HEK293 (cell line): Measurements from ENCODE around the gene ILF3.

ENCODE experiments used
- CTCF ChIA-PET: fragments of 350-600 bp; formaldehyde crosslinking; extraction: SDS; loops from one replicate; lab custom pipeline; 2021; ENCODE audit warnings: antibody characterized with exemption; lab: Yijun Ruan, JAX
- POLR2A ChIA-PET: fragments of 300-600 bp; formaldehyde crosslinking; extraction: SDS; loops from one replicate; lab custom pipeline; 2020; ENCODE audit warnings: antibody characterized with exemption, inconsistent platforms; lab: Yijun Ruan, JAX
- H3K27ac ChIP-seq: fragments of 200-500 bp; sonication (Bioruptor generic); 2 replicates; pipeline ENCODE4 v1.5.1; 2014; ENCODE audit warnings: low read depth, low read length, control low read depth, inconsistent platforms; ENCODE audit errors: extremely low read depth
- H3K36me3 ChIP-seq, 2 experiments: fragments of 200-500 bp in 1 of 2; sonication (Bioruptor generic) in 1 of 2; 1 replicate in 1 of 2; 2 replicates in 1 of 2; pipeline ENCODE4 v1.5.1; 2014 to 2017; ENCODE audit warnings: inconsistent platforms in 2 of 2, low read length in 2 of 2; ENCODE audit not compliant: control insufficient read depth in 2 of 2, insufficient read depth in 1 of 2
- H3K4me1 ChIP-seq: fragments of 200-500 bp; sonication (Bioruptor generic); 2 replicates; pipeline ENCODE4 v1.5.1; 2014; ENCODE audit warnings: mild to moderate bottlenecking, low read length, inconsistent platforms; ENCODE audit not compliant: control insufficient read depth, insufficient read depth
- H3K4me3 ChIP-seq: 2 replicates; pipeline ENCODE4 v1.5.1; 2011; ENCODE audit warnings: low read depth, mild to moderate bottlenecking, control low read depth, low read length, moderate library complexity
- H3K9me3 ChIP-seq: fragments of 200-500 bp; sonication (Bioruptor generic); 2 replicates; pipeline ENCODE4 v1.5.1; 2014; ENCODE audit warnings: low read depth, low read length, inconsistent platforms; ENCODE audit not compliant: control insufficient read depth, insufficient read depth
- AEBP2 ChIP-seq: fragments of 450-650 bp; formaldehyde crosslinking; IDR thresholded peaks from 2 replicates; pipeline ENCODE4 v1.5.1; 2016; ENCODE audit warnings: missing biosample characterization, missing genetic modification characterization, borderline replicate concordance
- EGR2 ChIP-seq: fragments of 450-650 bp; formaldehyde crosslinking; IDR thresholded peaks from 2 replicates; pipeline ENCODE4 v1.5.1; 2016; ENCODE audit warnings: low read depth, missing biosample characterization, missing genetic modification characterization
- RBAK ChIP-seq: fragments of 450-650 bp; formaldehyde crosslinking; IDR thresholded peaks from 2 replicates; pipeline ENCODE4 v1.5.1; 2016; ENCODE audit warnings: missing biosample characterization, missing genetic modification characterization
- REPIN1 ChIP-seq: fragments of 450-650 bp; formaldehyde crosslinking; IDR thresholded peaks from 2 replicates; pipeline ENCODE4 v1.5.1; 2017; ENCODE audit warnings: missing biosample characterization, missing genetic modification characterization, low read depth
- ZBTB10 ChIP-seq: fragments of 450-650 bp; formaldehyde crosslinking; IDR thresholded peaks from 2 replicates; pipeline ENCODE4 v1.5.1; 2016; ENCODE audit warnings: missing biosample characterization, missing genetic modification characterization
- ZFHX2 ChIP-seq: fragments of 450-650 bp; formaldehyde crosslinking; conservative IDR thresholded peaks from 2 replicates; pipeline ENCODE4 v1.5.1; 2016; ENCODE audit warnings: missing biosample characterization, missing genetic modification characterization
- ZIC2 ChIP-seq: fragments of 450-650 bp; formaldehyde crosslinking; IDR thresholded peaks from 2 replicates; pipeline ENCODE4 v1.5.1; 2016; ENCODE audit warnings: missing biosample characterization, missing genetic modification characterization
- ZNF112 ChIP-seq: fragments of 450-650 bp; formaldehyde crosslinking; IDR thresholded peaks from 2 replicates; pipeline ENCODE4 v1.5.0; 2017; ENCODE audit warnings: missing biosample characterization, missing genetic modification characterization
- ZNF138 ChIP-seq: fragments of 450-650 bp; formaldehyde crosslinking; IDR thresholded peaks from 2 replicates; pipeline ENCODE4 v1.5.1; 2016; ENCODE audit warnings: missing biosample characterization, missing genetic modification characterization, borderline replicate concordance
- ZNF214 ChIP-seq: fragments of 450-650 bp; formaldehyde crosslinking; IDR thresholded peaks from 2 replicates; pipeline ENCODE4 v1.5.1; 2017; ENCODE audit warnings: missing biosample characterization, mild to moderate bottlenecking, missing genetic modification characterization, borderline replicate concordance
- ZNF341 ChIP-seq: fragments of 450-650 bp; formaldehyde crosslinking; IDR thresholded peaks from 2 replicates; pipeline ENCODE4; 2016; ENCODE audit warnings: low read depth, missing biosample characterization, missing genetic modification characterization
- ZNF354C ChIP-seq: fragments of 450-650 bp; formaldehyde crosslinking; IDR thresholded peaks from 2 replicates; pipeline ENCODE4 v1.5.1; 2016; ENCODE audit warnings: missing biosample characterization, missing genetic modification characterization, low read depth, borderline replicate concordance
- ZNF514 ChIP-seq: fragments of 450-650 bp; formaldehyde crosslinking; IDR thresholded peaks from 2 replicates; pipeline ENCODE4 v1.5.1; 2016; ENCODE audit warnings: missing biosample characterization, missing genetic modification characterization

ILF3 gene

GRCh38 chr19:10686661-10687517, 32.7 kb downstream of the ILF3 start:
- no peaks in the 10 kb centered on the region for H3K4me1 ChIP-seq
- ChIA-PET CTCF (interaction anchor here (0.9 to 1.9 kb wide), 2 partner anchors 13 to 105 kb away, joined by 3 to 4 read pairs; no protein-coding TSS in a partner anchor), POLR2A (interaction anchor here (0.5 kb wide), 1 partner anchor 111 kb away, joined by 4 read pairs; no protein-coding TSS in a partner anchor)
- H3K36me3 ChIP-seq: peaks cover 17 to 100% of the 10 kb centered on the region in 2 experiments
- TF ChIP-seq ZNF341 (tag by site-specific recombination): peak; percentile 40; the same call in 1 of the 2 replicates
- no peak for TF ChIP-seq ZNF354C (tag by site-specific recombination)
- peak; percentile 48 for TF ChIP-seq ZIC2 (tag by site-specific recombination)
- H3K27ac ChIP-seq: no peak overlapping the region
- no peak overlapping the region for H3K4me3 ChIP-seq
- no peaks in the 10 kb centered on the region for H3K9me3 ChIP-seq

GRCh38 chr19:10687518-10688288, 33.6 kb downstream of the ILF3 start:
- TF ChIP-seq ZNF514 (tag by site-specific recombination) (no peak), RBAK (tag by site-specific recombination) (no peak), ZNF214 (tag by site-specific recombination) (no peak), ZFHX2 (tag by site-specific recombination) (peak; percentile 58), EGR2 (tag by site-specific recombination) (peak; percentile 62; the same call in 1 of the 2 replicates), ZNF112 (no peak), AEBP2 (tag by site-specific recombination) (no peak), REPIN1 (no peak), ZNF138 (tag by site-specific recombination) (no peak), ZBTB10 (tag by site-specific recombination) (no peak)
- H3K36me3 ChIP-seq: peaks cover 14 to 100% of the 10 kb centered on the region in 2 experiments
- no peak overlapping the region for H3K27ac ChIP-seq
- H3K4me1 ChIP-seq: no peaks in the 10 kb centered on the region
- ChIA-PET POLR2A (no interaction called here), CTCF (interaction anchor here (0.9 to 1.9 kb wide), 2 partner anchors 12 to 106 kb away, joined by 3 to 4 read pairs; no protein-coding TSS in a partner anchor)
- H3K9me3 ChIP-seq: no peaks in the 10 kb centered on the region
- H3K4me3 ChIP-seq: no peak overlapping the region
